OCI-LY3 (cell line): Measurements from ENCODE around the gene NAB1.

Experiments used
- CTCF ChIP-seq: fragments of 200-600, 300-600 bp; sonication (generic); IDR thresholded peaks from 2 replicates; pipeline ENCODE4 v1.5.1; 2014; ENCODE audit warnings: antibody characterized with exemption, low read length, low read depth
- EZH2phosphoT487 ChIP-seq: fragments of 200-600 bp; shearing (Covaris generic); IDR thresholded peaks from 2 replicates; pipeline ENCODE4 v1.6.1; 2018; ENCODE audit warnings: antibody characterized with exemption, mixed run types, low read depth

GRCh38 chr2:190698895-190699294 lies 50.0 kb downstream of the NAB1 start:
- TF ChIP-seq EZH2phosphoT487 (no peak), CTCF (no peak)
